Measurements from ENCODE around the gene ACOT7.
"Not testable (repeated sequence)": the region's sequence is repeated elsewhere in the genome, so short reads cannot be mapped to it uniquely, and the experiment has no call there.

ACOT7 gene

GRCh38 chr1:6409053-6409452, 15.5 kb upstream of the ACOT7 start:
- TF ChIP-seq CTCF (IDR thresholded peaks at IDR 0.05; ENCODE audit: borderline replicate concordance, control extremely low read depth, extremely low read depth, insufficient read depth, missing control alignments): no peak

GRCh38 chr1:6408023-6408422, 14.5 kb upstream of the ACOT7 start:
- no peak for TF ChIP-seq CTCF (IDR thresholded peaks at IDR 0.05; ENCODE audit: borderline replicate concordance, control extremely low read depth, extremely low read depth, insufficient read depth, missing control alignments)
- in situ Hi-C loops (cut with MboI; ENCODE audit: low sequenced_read_pairs, unreplicated experiment): loop anchor here (10.0 kb wide), 2 partner anchors 63 to 153 kb away; no protein-coding TSS in a partner anchor

More at GRCh38 chr1:6409053-6409452, 15.5 kb upstream of the ACOT7 start:
- in situ Hi-C loops (cut with MboI; ENCODE audit: low sequenced_read_pairs, unreplicated experiment): loop anchor here (10.0 kb wide), 2 partner anchors 64 to 154 kb away; no protein-coding TSS in a partner anchor
- DNase-seq (ENCODE audit: low spot score): no peak

GRCh38 chr1:6401673-6402072, 8.1 kb upstream of the ACOT7 start:
- in situ Hi-C loops (cut with MboI; ENCODE audit: low sequenced_read_pairs, unreplicated experiment): loop anchor here (10.0 kb wide), 2 partner anchors 57 to 147 kb away; no protein-coding TSS in a partner anchor
- no peak for TF ChIP-seq CTCF (IDR thresholded peaks at IDR 0.05; ENCODE audit: borderline replicate concordance, control extremely low read depth, extremely low read depth, insufficient read depth, missing control alignments)
- no peak for DNase-seq (ENCODE audit: low spot score)

More at GRCh38 chr1:6408023-6408422, 14.5 kb upstream of the ACOT7 start:
- no peak for DNase-seq (ENCODE audit: low spot score)

- in situ Hi-C loops (cut with MboI; ENCODE audit: low sequenced_read_pairs, unreplicated experiment): no loop called here
- no peak for TF ChIP-seq CTCF (IDR thresholded peaks at IDR 0.05; ENCODE audit: borderline replicate concordance, control extremely low read depth, extremely low read depth, insufficient read depth, missing control alignments)
- no peak for DNase-seq (ENCODE audit: low spot score)
These were observed 5.7 kb upstream of the ACOT7 start for GRCh38 chr1:6399294-6399693.

GRCh38 chr1:6397844-6398441, 4.4 kb upstream of the ACOT7 start:
- in situ Hi-C loops (cut with MboI; ENCODE audit: low sequenced_read_pairs, unreplicated experiment): no loop called here
- no peak for TF ChIP-seq CTCF (IDR thresholded peaks at IDR 0.05; ENCODE audit: borderline replicate concordance, control extremely low read depth, extremely low read depth, insufficient read depth, missing control alignments)
- no peak for DNase-seq (ENCODE audit: low spot score)

GRCh38 chr1:6396998-6397397, 3.4 kb upstream of the ACOT7 start:
- in situ Hi-C loops (cut with MboI; ENCODE audit: low sequenced_read_pairs, unreplicated experiment): no loop called here
- DNase-seq (ENCODE audit: low spot score): no peak
- peak; percentile 8 for TF ChIP-seq CTCF (IDR thresholded peaks at IDR 0.05; ENCODE audit: borderline replicate concordance, control extremely low read depth, extremely low read depth, insufficient read depth, missing control alignments)

GRCh38 chr1:6395781-6396244, 2.2 kb upstream of the ACOT7 start:
- in situ Hi-C loops (cut with MboI; ENCODE audit: low sequenced_read_pairs, unreplicated experiment): not testable (repeated sequence)

GRCh38 chr1:6395130-6395529, 1.6 kb upstream of the ACOT7 start:
- in situ Hi-C loops (cut with MboI; ENCODE audit: low sequenced_read_pairs, unreplicated experiment); DNase-seq (ENCODE audit: low spot score): not testable (repeated sequence)

More at GRCh38 chr1:6395781-6396244, 2.2 kb upstream of the ACOT7 start:
- not testable (repeated sequence) for DNase-seq (ENCODE audit: low spot score)

All from GM13976 (cell line).